ENCODE data around the gene NUP85.

Gene NUP85

GRCh38 chr17:75228305-75228704 is 22.8 kb downstream of the NUP85 start:
- no peak overlapping the region for H3K4me3 ChIP-seq (ENCODE audit: insufficient read depth, low read depth, low read length, poor library complexity, severe bottlenecking)
- H3K9me3 ChIP-seq (ENCODE audit: control insufficient read depth, low read length): no peaks in the 10 kb centered on the region
- no peak overlapping the region for H3K27ac ChIP-seq (ENCODE audit: insufficient read depth, low read length, poor library complexity, severe bottlenecking)
- H3K4me1 ChIP-seq (ENCODE audit: control insufficient read depth, insufficient read depth, low read length, poor library complexity, severe bottlenecking): no peaks in the 10 kb centered on the region
- DNase-seq: no peak
- peaks cover 55% of the 10 kb centered on the region for H3K36me3 ChIP-seq (ENCODE audit: control insufficient read depth, insufficient read depth, low read length)
- no peaks in the 10 kb centered on the region for H3K27me3 ChIP-seq (replicated peaks; ENCODE audit: control insufficient read depth, insufficient read depth, low read length, poor library complexity, severe bottlenecking)

- peaks cover 55% of the 10 kb centered on the region for H3K36me3 ChIP-seq (ENCODE audit: control insufficient read depth, insufficient read depth, low read length)
- no peaks in the 10 kb centered on the region for H3K9me3 ChIP-seq (ENCODE audit: control insufficient read depth, low read length)
- H3K4me1 ChIP-seq (ENCODE audit: control insufficient read depth, insufficient read depth, low read length, poor library complexity, severe bottlenecking): no peaks in the 10 kb centered on the region
- H3K27me3 ChIP-seq (replicated peaks; ENCODE audit: control insufficient read depth, insufficient read depth, low read length, poor library complexity, severe bottlenecking): no peaks in the 10 kb centered on the region
- H3K4me3 ChIP-seq (ENCODE audit: insufficient read depth, low read depth, low read length, poor library complexity, severe bottlenecking): no peak overlapping the region
- H3K27ac ChIP-seq (ENCODE audit: insufficient read depth, low read length, poor library complexity, severe bottlenecking): no peak overlapping the region
- no peak for DNase-seq
Observed at GRCh38 chr17:75228847-75229246, 23.4 kb downstream of the NUP85 start.

- no peak for DNase-seq
- Histone ChIP-seq H3K4me1 (ENCODE audit: control insufficient read depth, insufficient read depth, low read length, poor library complexity, severe bottlenecking) (no peaks in the 10 kb centered on the region), H3K4me3 (ENCODE audit: insufficient read depth, low read depth, low read length, poor library complexity, severe bottlenecking) (no peak overlapping the region), H3K9me3 (ENCODE audit: control insufficient read depth, low read length) (no peaks in the 10 kb centered on the region), H3K36me3 (ENCODE audit: control insufficient read depth, insufficient read depth, low read length) (peaks cover 64% of the 10 kb centered on the region), H3K27ac (ENCODE audit: insufficient read depth, low read length, poor library complexity, severe bottlenecking) (no peak overlapping the region), H3K27me3 (replicated peaks; ENCODE audit: control insufficient read depth, insufficient read depth, low read length, poor library complexity, severe bottlenecking) (no peaks in the 10 kb centered on the region)
Observed at GRCh38 chr17:75231071-75231470, 25.6 kb downstream of the NUP85 start.

- DNase-seq: no peak
- peaks cover 64% of the 10 kb centered on the region for H3K36me3 ChIP-seq (ENCODE audit: control insufficient read depth, insufficient read depth, low read length)
- no peaks in the 10 kb centered on the region for H3K9me3 ChIP-seq (ENCODE audit: control insufficient read depth, low read length)
- H3K4me1 ChIP-seq (ENCODE audit: control insufficient read depth, insufficient read depth, low read length, poor library complexity, severe bottlenecking): no peaks in the 10 kb centered on the region
- no peak overlapping the region for H3K27ac ChIP-seq (ENCODE audit: insufficient read depth, low read length, poor library complexity, severe bottlenecking)
- H3K27me3 ChIP-seq (replicated peaks; ENCODE audit: control insufficient read depth, insufficient read depth, low read length, poor library complexity, severe bottlenecking): no peaks in the 10 kb centered on the region
- H3K4me3 ChIP-seq (ENCODE audit: insufficient read depth, low read depth, low read length, poor library complexity, severe bottlenecking): no peak overlapping the region
Observed at GRCh38 chr17:75231741-75232464, 26.4 kb downstream of the NUP85 start.

GRCh38 chr17:75232786-75233185 is 27.3 kb downstream of the NUP85 start:
- H3K9me3 ChIP-seq (ENCODE audit: control insufficient read depth, low read length): no peaks in the 10 kb centered on the region
- no peak for DNase-seq
- H3K4me1 ChIP-seq (ENCODE audit: control insufficient read depth, insufficient read depth, low read length, poor library complexity, severe bottlenecking): no peaks in the 10 kb centered on the region
- peaks cover 72% of the 10 kb centered on the region for H3K36me3 ChIP-seq (ENCODE audit: control insufficient read depth, insufficient read depth, low read length)
- no peak overlapping the region for H3K27ac ChIP-seq (ENCODE audit: insufficient read depth, low read length, poor library complexity, severe bottlenecking)
- no peak overlapping the region for H3K4me3 ChIP-seq (ENCODE audit: insufficient read depth, low read depth, low read length, poor library complexity, severe bottlenecking)
- no peaks in the 10 kb centered on the region for H3K27me3 ChIP-seq (replicated peaks; ENCODE audit: control insufficient read depth, insufficient read depth, low read length, poor library complexity, severe bottlenecking)

- Histone ChIP-seq H3K27me3 (replicated peaks; ENCODE audit: control insufficient read depth, insufficient read depth, low read length, poor library complexity, severe bottlenecking) (no peaks in the 10 kb centered on the region), H3K36me3 (ENCODE audit: control insufficient read depth, insufficient read depth, low read length) (peaks cover 80% of the 10 kb centered on the region), H3K27ac (ENCODE audit: insufficient read depth, low read length, poor library complexity, severe bottlenecking) (no peak overlapping the region), H3K9me3 (ENCODE audit: control insufficient read depth, low read length) (no peaks in the 10 kb centered on the region), H3K4me3 (ENCODE audit: insufficient read depth, low read depth, low read length, poor library complexity, severe bottlenecking) (no peak overlapping the region), H3K4me1 (ENCODE audit: control insufficient read depth, insufficient read depth, low read length, poor library complexity, severe bottlenecking) (peaks cover 20% of the 10 kb centered on the region)
- DNase-seq: no peak
Observed at GRCh38 chr17:75237100-75238014, 31.9 kb downstream of the NUP85 start.

GRCh38 chr17:75238020-75238580 is 32.6 kb downstream of the NUP85 start:
- Histone ChIP-seq H3K36me3 (ENCODE audit: control insufficient read depth, insufficient read depth, low read length) (peaks cover 74% of the 10 kb centered on the region), H3K4me3 (ENCODE audit: insufficient read depth, low read depth, low read length, poor library complexity, severe bottlenecking) (no peak overlapping the region), H3K9me3 (ENCODE audit: control insufficient read depth, low read length) (no peaks in the 10 kb centered on the region), H3K27me3 (replicated peaks; ENCODE audit: control insufficient read depth, insufficient read depth, low read length, poor library complexity, severe bottlenecking) (no peaks in the 10 kb centered on the region), H3K27ac (ENCODE audit: insufficient read depth, low read length, poor library complexity, severe bottlenecking) (no peak overlapping the region), H3K4me1 (ENCODE audit: control insufficient read depth, insufficient read depth, low read length, poor library complexity, severe bottlenecking) (peaks cover 27% of the 10 kb centered on the region)
- no peak for DNase-seq

- H3K4me1 ChIP-seq (ENCODE audit: control insufficient read depth, insufficient read depth, low read length, poor library complexity, severe bottlenecking): peaks cover 33% of the 10 kb centered on the region
- peaks cover 79% of the 10 kb centered on the region for H3K36me3 ChIP-seq (ENCODE audit: control insufficient read depth, insufficient read depth, low read length)
- H3K9me3 ChIP-seq (ENCODE audit: control insufficient read depth, low read length): no peaks in the 10 kb centered on the region
- peak overlapping the region; percentile 35 for H3K4me3 ChIP-seq (ENCODE audit: insufficient read depth, low read depth, low read length, poor library complexity, severe bottlenecking)
- H3K27me3 ChIP-seq (replicated peaks; ENCODE audit: control insufficient read depth, insufficient read depth, low read length, poor library complexity, severe bottlenecking): no peaks in the 10 kb centered on the region
- H3K27ac ChIP-seq (ENCODE audit: insufficient read depth, low read length, poor library complexity, severe bottlenecking): peak overlapping the region; percentile 40
- DNase-seq: peak; percentile 19 to 46 (median 31)
Observed at GRCh38 chr17:75238684-75239191, 33.3 kb downstream of the NUP85 start.

- H3K27ac ChIP-seq (ENCODE audit: insufficient read depth, low read length, poor library complexity, severe bottlenecking): peak overlapping the region; percentile 40
- peaks cover 33% of the 10 kb centered on the region for H3K4me1 ChIP-seq (ENCODE audit: control insufficient read depth, insufficient read depth, low read length, poor library complexity, severe bottlenecking)
- no peaks in the 10 kb centered on the region for H3K9me3 ChIP-seq (ENCODE audit: control insufficient read depth, low read length)
- H3K4me3 ChIP-seq (ENCODE audit: insufficient read depth, low read depth, low read length, poor library complexity, severe bottlenecking): no peak overlapping the region
- peaks cover 84% of the 10 kb centered on the region for H3K36me3 ChIP-seq (ENCODE audit: control insufficient read depth, insufficient read depth, low read length)
- DNase-seq: no peak
- H3K27me3 ChIP-seq (replicated peaks; ENCODE audit: control insufficient read depth, insufficient read depth, low read length, poor library complexity, severe bottlenecking): no peaks in the 10 kb centered on the region
Observed at GRCh38 chr17:75239214-75239613, 33.7 kb downstream of the NUP85 start.
